CD4-positive, alpha-beta memory T cell (primary cell): ENCODE data around the gene LRRC30. TPM values are rescaled to one million over a fixed set of nuclear protein-coding genes. Genes with fewer than 3 reads are reported as not detected.
A peak's percentile ranks its signal among the peaks of the same experiment; 100 is the strongest.

Source experiments
- CTCF ChIA-PET: fragments of 350-600 bp; sonication (Branson Sonifier 250); formaldehyde crosslinking; loops from one replicate; lab custom pipeline; 2021; ENCODE audit warnings: inconsistent platforms; ENCODE audit not compliant: partially characterized antibody; lab: Charles Lee
- POLR2A ChIA-PET: fragments of 350-600 bp; sonication (Branson Sonifier 250); formaldehyde crosslinking; loops from one replicate; lab custom pipeline; 2021; ENCODE audit not compliant: partially characterized antibody; lab: Charles Lee
- DNase-seq, 5 donors: peaks; one replicate each; pipeline versions ENCODE4 v3.0.0 to v3.0.0-alpha.2; 2020 to 2022; ENCODE audit warnings: mixed read lengths in 1 of 5
- H3K27ac ChIP-seq: one replicate; pipeline ENCODE4 v1.7.0; 2013; ENCODE audit warnings: low read depth, low read length
- H3K27me3 ChIP-seq: 2 replicates; pipeline ENCODE4 v1.7.0; 2013; ENCODE audit warnings: mild to moderate bottlenecking, low read length, moderate library complexity; ENCODE audit not compliant: insufficient read depth
- H3K36me3 ChIP-seq: 2 replicates; pipeline ENCODE4 v1.7.0; 2013; ENCODE audit warnings: mild to moderate bottlenecking, low read length, moderate library complexity; ENCODE audit not compliant: insufficient read depth
- H3K4me1 ChIP-seq: 2 replicates; pipeline ENCODE4 v1.7.0; 2013; ENCODE audit warnings: mild to moderate bottlenecking, low read length, moderate library complexity; ENCODE audit not compliant: insufficient read depth
- H3K4me3 ChIP-seq, 2 donors: one replicate each; pipeline ENCODE4 v1.7.0; 2013; ENCODE audit warnings: low read length in 2 of 2, mild to moderate bottlenecking in 1 of 2
- H3K9me3 ChIP-seq, 2 donors: one replicate each; pipeline ENCODE4 v1.7.0; 2013; ENCODE audit warnings: low read length in 2 of 2, control low read depth in 1 of 2; ENCODE audit not compliant: control insufficient read depth in 1 of 2
- H3K27ac Mint-ChIP-seq, 7 donors: one replicate each; pipeline ENCODE4 v1.8.0; 2020 to 2021; ENCODE audit warnings: mixed read lengths in 7 of 7, mild to moderate bottlenecking in 6 of 7, inconsistent platforms in 3 of 7, moderate library complexity in 3 of 7
- H3K27me3 Mint-ChIP-seq, 2 donors: one replicate each; pipeline ENCODE4 v1.8.0; 2020 to 2021; ENCODE audit warnings: mixed read lengths in 2 of 2
- H3K36me3 Mint-ChIP-seq, 2 donors: one replicate each; pipeline ENCODE4 v1.8.0; 2020 to 2021; ENCODE audit warnings: mixed read lengths in 2 of 2, inconsistent platforms in 1 of 2, mild to moderate bottlenecking in 1 of 2
- H3K4me1 Mint-ChIP-seq, 4 donors: one replicate each; pipeline ENCODE4 v1.8.0; 2020 to 2021; ENCODE audit warnings: mixed read lengths in 4 of 4, mild to moderate bottlenecking in 1 of 4
- H3K4me3 Mint-ChIP-seq, 8 donors: one replicate each; pipeline ENCODE4 v1.8.0; 2020 to 2021; ENCODE audit warnings: mixed read lengths in 8 of 8, mild to moderate bottlenecking in 7 of 8, moderate library complexity in 6 of 8, inconsistent platforms in 3 of 8
- H3K9me3 Mint-ChIP-seq, 8 donors: one replicate each; pipeline ENCODE4 v1.8.0; 2020 to 2021; ENCODE audit warnings: mixed read lengths in 8 of 8, mild to moderate bottlenecking in 5 of 8, inconsistent platforms in 3 of 8, moderate library complexity in 1 of 8
- intact Hi-C: fragments of 100-400 bp; cut with micrococcal nuclease; formaldehyde crosslinking; loops from one replicate; pipeline ENCODE4 v1.15.1; 2023
- polyA plus RNA-seq, 2 donors: library from polyadenylated mRNA; unstranded; fragments of 300-500 nt; fragmentation: Illumina TruSeq; gene quantifications; one replicate each; pipeline ENCODE4 v1.2.3, GENCODE V29; 2021
- total RNA-seq, 2 experiments: library from RNA; stranded (reverse); gene quantifications; one replicate each; pipeline ENCODE4 v1.2.3, GENCODE V29; 2021

LRRC30 gene
- total and polyA plus RNA-seq, 4 experiments from 2014 or later: not detected

DNA sequence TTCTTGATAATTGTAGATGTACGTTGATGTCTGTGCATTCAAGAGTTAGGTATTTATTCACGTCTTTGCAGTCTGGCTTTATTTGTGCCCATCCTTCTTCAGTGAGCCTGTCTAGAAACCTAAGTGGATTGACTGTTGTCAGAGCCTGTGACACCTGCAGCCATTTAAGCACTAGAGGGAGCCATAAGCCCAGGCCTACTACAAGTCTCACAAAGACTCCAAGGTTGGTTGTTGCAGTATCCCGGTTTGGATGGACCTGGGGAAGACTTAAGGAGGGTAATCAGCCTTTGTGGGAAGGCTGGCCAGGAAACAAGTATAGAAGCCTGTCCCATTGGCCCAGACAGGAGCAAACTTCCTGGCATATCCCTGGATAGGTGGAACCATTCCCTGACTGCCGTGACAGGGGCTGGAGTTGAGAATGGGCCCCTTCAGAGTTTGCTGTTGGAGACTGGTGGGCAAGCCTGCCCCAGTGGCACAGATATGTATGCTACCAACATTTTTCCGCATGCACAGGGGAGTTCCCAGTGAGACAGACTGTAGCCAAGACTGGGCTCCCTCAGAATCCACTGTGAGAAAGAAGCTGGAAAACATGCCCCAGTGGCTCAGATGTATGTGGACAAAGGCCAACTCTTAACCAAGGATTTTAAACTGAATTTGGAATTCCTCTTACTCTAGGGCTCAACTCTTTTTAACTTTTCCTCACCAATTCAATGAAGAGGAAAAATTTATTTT is 9.3 kb upstream of the LRRC30 start:
- Mint-ChIP-seq H3K9me3 (peaks cover 0 to 3% (median 0%) of the 10 kb centered on the region in 8 donors), H3K4me3 (peak overlapping the region in 1 of 8 donors; percentile 30), H3K36me3 (no peaks in the 10 kb centered on the region), H3K27me3 (peaks cover 0 to 2% of the 10 kb centered on the region in 2 donors), H3K27ac (no peak overlapping the region), H3K4me1 (no peaks in the 10 kb centered on the region)
- H3K9me3 ChIP-seq: no peaks in the 10 kb centered on the region
- H3K36me3 ChIP-seq: no peaks in the 10 kb centered on the region
- no peak overlapping the region for H3K27ac ChIP-seq
- POLR2A ChIA-PET: no interaction called here
- H3K4me3 ChIP-seq: no peak overlapping the region
- DNase-seq: peak in 1 of 5 donors; percentile 0
- CTCF ChIA-PET: no interaction called here
- no peaks in the 10 kb centered on the region for H3K4me1 ChIP-seq
- H3K27me3 ChIP-seq: no peaks in the 10 kb centered on the region
- intact Hi-C loops: no loop called here

DNA sequence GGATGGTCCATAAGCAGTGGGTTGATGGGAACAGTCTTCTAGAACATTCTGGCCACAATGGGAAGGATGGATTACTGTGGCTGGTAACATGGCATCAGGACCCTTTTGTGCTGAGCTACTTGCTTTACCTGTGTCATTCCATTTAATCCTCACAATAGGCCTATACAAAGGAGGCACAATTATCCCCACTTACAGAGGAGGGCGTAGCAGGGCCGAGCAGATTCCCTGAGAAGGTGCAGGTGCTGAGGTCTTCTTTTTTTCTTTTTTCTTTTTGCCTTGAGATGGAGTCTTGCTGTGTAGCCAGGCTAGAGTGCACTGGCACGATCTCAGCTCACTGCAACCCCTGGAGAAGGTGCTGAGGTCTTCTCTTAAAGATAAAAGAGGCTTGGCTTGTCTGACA is 6.7 kb upstream of the LRRC30 start:
- Histone ChIP-seq H3K9me3 (no peaks in the 10 kb centered on the region), H3K36me3 (no peaks in the 10 kb centered on the region), H3K4me3 (no peak overlapping the region), H3K27ac (no peak overlapping the region), H3K4me1 (no peaks in the 10 kb centered on the region), H3K27me3 (no peaks in the 10 kb centered on the region)
- intact Hi-C loops: no loop called here
- H3K4me1 Mint-ChIP-seq: no peaks in the 10 kb centered on the region
- peaks cover 0 to 7% (median 0%) of the 10 kb centered on the region in 8 donors for H3K9me3 Mint-ChIP-seq
- no peaks in the 10 kb centered on the region for H3K36me3 Mint-ChIP-seq
- H3K27me3 Mint-ChIP-seq: peaks cover 0 to 2% of the 10 kb centered on the region in 2 donors
- no peak overlapping the region for H3K4me3 Mint-ChIP-seq
- no peak for DNase-seq
- no peak overlapping the region for H3K27ac Mint-ChIP-seq
- CTCF ChIA-PET: no interaction called here
- POLR2A ChIA-PET: no interaction called here

DNA sequence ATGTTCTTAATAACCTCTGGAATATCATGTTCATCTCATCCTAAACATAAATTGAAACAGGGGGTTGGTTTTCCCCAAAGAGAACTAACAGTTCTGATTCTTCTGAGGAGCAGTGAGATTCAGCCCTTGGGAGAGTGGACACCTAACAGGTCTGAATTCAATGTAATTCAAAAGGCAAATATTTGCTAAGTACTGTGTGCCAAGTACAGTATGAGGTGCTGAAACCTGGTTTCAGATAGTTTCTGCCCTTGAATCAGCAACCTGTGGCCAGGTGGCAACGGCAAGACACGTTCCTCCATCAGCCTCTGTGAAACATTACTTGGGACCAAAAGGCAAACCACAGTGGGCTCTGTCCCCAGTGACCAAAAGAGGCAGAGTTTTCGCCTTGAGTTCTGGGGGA is 1.3 kb downstream of the LRRC30 start:
- no peaks in the 10 kb centered on the region for H3K36me3 Mint-ChIP-seq
- intact Hi-C loops: no loop called here
- no peak for DNase-seq
- no peaks in the 10 kb centered on the region for H3K36me3 ChIP-seq
- no peak overlapping the region for H3K4me3 Mint-ChIP-seq
- H3K9me3 Mint-ChIP-seq: peaks cover 0 to 7% (median 0%) of the 10 kb centered on the region in 8 donors
- no peak overlapping the region for H3K4me3 ChIP-seq
- ChIA-PET CTCF (no interaction called here), POLR2A (no interaction called here)
- no peak overlapping the region for H3K27ac ChIP-seq
- H3K27me3 ChIP-seq: no peaks in the 10 kb centered on the region
- H3K9me3 ChIP-seq: no peaks in the 10 kb centered on the region
- no peak overlapping the region for H3K27ac Mint-ChIP-seq
- H3K4me1 Mint-ChIP-seq: no peaks in the 10 kb centered on the region
- H3K27me3 Mint-ChIP-seq: no peaks in the 10 kb centered on the region
- no peaks in the 10 kb centered on the region for H3K4me1 ChIP-seq

DNA sequence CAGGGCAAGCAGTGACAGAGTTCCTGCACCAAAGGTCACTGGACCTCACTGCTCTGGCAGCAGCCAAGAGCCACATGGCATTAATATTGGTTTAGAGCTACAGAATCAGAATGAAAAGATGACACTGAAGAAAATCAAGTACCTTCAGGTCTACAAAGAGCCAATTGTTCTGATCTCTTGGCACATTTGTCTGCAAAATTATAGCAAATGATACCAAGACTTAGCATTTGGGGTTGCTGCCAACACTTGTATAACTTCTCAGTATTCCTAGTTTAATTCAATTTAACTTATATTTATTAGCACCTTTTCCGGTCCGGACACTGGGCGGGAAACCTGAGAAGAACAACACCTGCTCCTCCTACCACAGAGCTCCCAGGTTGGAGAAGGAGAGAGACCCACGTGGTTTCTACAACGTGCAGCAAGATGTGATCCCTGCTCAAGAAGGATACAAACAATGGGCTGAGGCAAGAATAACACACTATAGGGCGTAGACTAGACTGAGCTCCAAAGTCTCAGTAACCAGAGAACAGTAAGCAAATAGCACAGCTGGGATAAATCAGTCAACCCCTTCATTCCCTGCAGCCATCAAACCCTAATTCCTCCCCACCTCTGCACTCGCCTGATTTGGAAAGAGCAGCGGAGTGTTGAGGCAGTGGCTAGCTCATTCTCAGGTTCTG is 2.4 kb downstream of the LRRC30 start:
- Histone ChIP-seq H3K27ac (no peak overlapping the region), H3K36me3 (no peaks in the 10 kb centered on the region), H3K4me3 (no peak overlapping the region), H3K27me3 (no peaks in the 10 kb centered on the region), H3K4me1 (no peaks in the 10 kb centered on the region), H3K9me3 (no peaks in the 10 kb centered on the region)
- no peak overlapping the region for H3K4me3 Mint-ChIP-seq
- H3K27me3 Mint-ChIP-seq: no peaks in the 10 kb centered on the region
- CTCF ChIA-PET: no interaction called here
- intact Hi-C loops: no loop called here
- H3K27ac Mint-ChIP-seq: no peak overlapping the region
- no peaks in the 10 kb centered on the region for H3K36me3 Mint-ChIP-seq
- peaks cover 0 to 5% (median 0%) of the 10 kb centered on the region in 8 donors for H3K9me3 Mint-ChIP-seq
- DNase-seq: no peak
- POLR2A ChIA-PET: no interaction called here
- H3K4me1 Mint-ChIP-seq: no peaks in the 10 kb centered on the region

DNA sequence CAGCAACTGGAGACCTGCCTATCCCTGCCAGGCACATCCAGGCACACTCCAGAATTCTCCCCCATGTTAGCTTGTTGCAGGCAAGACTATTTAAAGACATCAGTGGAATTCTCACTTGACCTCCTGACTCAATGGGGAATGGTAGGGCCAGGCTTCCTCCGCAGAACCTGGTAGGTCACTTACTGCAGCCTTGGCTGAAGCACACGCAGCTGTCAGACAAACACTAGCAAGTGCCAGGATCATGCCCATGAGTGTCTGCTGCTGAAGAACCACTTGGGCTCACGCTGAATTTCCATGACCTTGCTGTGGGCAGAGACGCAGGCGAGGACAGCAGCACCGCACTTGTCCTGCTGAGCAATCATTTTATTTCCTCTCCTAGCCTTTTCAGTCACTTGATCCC is 3.2 kb downstream of the LRRC30 start:
- no peaks in the 10 kb centered on the region for H3K36me3 Mint-ChIP-seq
- H3K27me3 Mint-ChIP-seq: no peaks in the 10 kb centered on the region

DNA sequence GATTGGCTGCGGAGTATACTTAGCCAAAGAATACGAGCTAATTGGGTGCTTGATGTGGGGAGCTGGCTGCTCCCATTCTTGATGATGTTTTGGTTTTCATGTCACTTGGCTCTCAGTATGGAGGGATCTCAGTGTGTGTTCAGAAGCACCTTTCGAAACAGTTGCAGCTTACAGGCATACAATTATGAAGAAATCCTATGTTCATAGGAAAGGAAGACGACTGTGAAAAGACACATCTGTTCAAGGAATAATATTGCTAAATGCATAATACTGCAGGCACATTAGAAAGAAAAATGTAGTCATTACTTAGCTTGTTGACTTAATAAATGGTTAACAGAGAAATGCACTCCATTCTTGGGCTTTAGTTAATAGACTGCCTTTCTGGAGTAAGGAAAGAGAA is 4.1 kb downstream of the LRRC30 start:
- Histone ChIP-seq H3K27ac (no peak overlapping the region), H3K4me3 (no peak overlapping the region), H3K36me3 (no peaks in the 10 kb centered on the region), H3K4me1 (no peaks in the 10 kb centered on the region), H3K9me3 (no peaks in the 10 kb centered on the region), H3K27me3 (no peaks in the 10 kb centered on the region)
- intact Hi-C loops: no loop called here
- Mint-ChIP-seq H3K27me3 (no peaks in the 10 kb centered on the region), H3K4me1 (no peaks in the 10 kb centered on the region), H3K36me3 (no peaks in the 10 kb centered on the region), H3K27ac (no peak overlapping the region), H3K9me3 (peaks cover 0 to 5% (median 0%) of the 10 kb centered on the region in 8 donors), H3K4me3 (no peak overlapping the region)
- POLR2A ChIA-PET: no interaction called here
- DNase-seq: no peak
- CTCF ChIA-PET: no interaction called here

More for the DNA sequence above, 3.2 kb downstream of the LRRC30 start:
- H3K27me3 ChIP-seq: no peaks in the 10 kb centered on the region
- intact Hi-C loops: no loop called here
- no peak overlapping the region for H3K27ac ChIP-seq
- no peaks in the 10 kb centered on the region for H3K4me1 ChIP-seq
- Mint-ChIP-seq H3K9me3 (peaks cover 0 to 5% (median 0%) of the 10 kb centered on the region in 8 donors), H3K4me3 (no peak overlapping the region), H3K4me1 (no peaks in the 10 kb centered on the region), H3K27ac (no peak overlapping the region)
- H3K36me3 ChIP-seq: no peaks in the 10 kb centered on the region
- no peaks in the 10 kb centered on the region for H3K9me3 ChIP-seq
- no peak overlapping the region for H3K4me3 ChIP-seq
- CTCF ChIA-PET: no interaction called here
- POLR2A ChIA-PET: no interaction called here
- DNase-seq: no peak

DNA sequence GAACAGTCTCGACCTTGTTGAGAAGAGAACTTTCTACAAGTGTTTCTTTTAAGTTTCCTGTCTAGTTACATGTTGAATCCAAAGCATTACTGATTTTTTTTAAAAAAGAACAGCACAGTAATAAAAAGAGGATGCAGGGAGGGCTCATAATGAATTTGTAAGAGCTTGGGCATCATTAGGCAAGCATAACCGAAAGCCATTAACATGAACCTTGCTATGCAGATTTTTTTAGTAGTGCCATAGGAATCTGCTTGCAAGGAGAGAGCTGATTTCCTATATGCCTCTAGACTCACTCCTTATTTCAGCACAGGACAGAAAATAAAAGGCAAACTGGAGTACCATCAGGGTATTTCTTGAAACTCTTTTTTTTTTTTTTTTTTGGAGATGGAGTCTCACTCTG is 5.2 kb downstream of the LRRC30 start:
- H3K4me3 ChIP-seq: no peak overlapping the region
- ChIA-PET POLR2A (no interaction called here), CTCF (no interaction called here)
- no peaks in the 10 kb centered on the region for H3K27me3 ChIP-seq
- no peak for DNase-seq
- no peaks in the 10 kb centered on the region for H3K27me3 Mint-ChIP-seq
- H3K27ac ChIP-seq: no peak overlapping the region
- H3K36me3 Mint-ChIP-seq: no peaks in the 10 kb centered on the region
- peaks cover 0 to 5% (median 0%) of the 10 kb centered on the region in 8 donors for H3K9me3 Mint-ChIP-seq
- H3K36me3 ChIP-seq: no peaks in the 10 kb centered on the region
- H3K9me3 ChIP-seq: no peaks in the 10 kb centered on the region
- intact Hi-C loops: no loop called here
- H3K4me3 Mint-ChIP-seq: no peak overlapping the region
- H3K4me1 ChIP-seq: no peaks in the 10 kb centered on the region
- no peak overlapping the region for H3K27ac Mint-ChIP-seq
- no peaks in the 10 kb centered on the region for H3K4me1 Mint-ChIP-seq
